Parietal lobe (tissue), 2 donors: ENCODE results near the gene KRTAP9-3. TPM values are rescaled to one million over a fixed set of nuclear protein-coding genes. Genes with fewer than 3 reads are reported as not detected.

Experiments used
- small RNA-seq: library from RNA; depleted of rRNA; stranded (forward); fragments of <200 nt; gene quantifications from one replicate; pipeline ENCODE3, GENCODE V24; 2014; ENCODE audit warnings: low replicate concordance
- total RNA-seq: library from RNA; depleted of rRNA; stranded (reverse); fragments of >200 nt; gene quantifications from one replicate; pipeline ENCODE4 v1.2.3, GENCODE V29; 2014

The KRTAP9-3 gene
- total RNA-seq: not detected

GRCh38 chr17:41232399-41233105 is at the start of gene KRTAP9-3:
Gene KRTAP9-3 (plus strand): TSS chr17:41232449. CDS start chr17:41232502, 53 bp downstream.

GRCh38 chr17:41184480-41184961 is 47.7 kb upstream of the KRTAP9-3 start, which contains the start of gene KRTAP4-1:
Gene KRTAP4-1 (minus strand): TSS chr17:41184911. CDS start chr17:41184854, 57 bp downstream.

GRCh38 chr17:41189837-41190318 is 42.4 kb upstream of the KRTAP9-3 start, which contains the start of gene KRTAP9-1:
Gene KRTAP9-1 (plus strand): TSS chr17:41189887. CDS start chr17:41189887, 0 bp downstream.

GRCh38 chr17:41226598-41227095 is 5.6 kb upstream of the KRTAP9-3 start, which contains the start of gene KRTAP9-2:
Gene KRTAP9-2 (plus strand): TSS chr17:41226648. CDS start chr17:41226655, 7 bp downstream.

GRCh38 chr17:41237949-41238437 is 5.7 kb downstream of the KRTAP9-3 start, which contains the start of gene KRTAP9-8:
Gene KRTAP9-8 (plus strand): TSS chr17:41237999. CDS start chr17:41238052, 53 bp downstream.

GRCh38 chr17:41249637-41250240 is 17.5 kb downstream of the KRTAP9-3 start, which contains the start of gene KRTAP9-4:
Gene KRTAP9-4 (plus strand): TSS chr17:41249687. CDS start chr17:41249721, 34 bp downstream.

GRCh38 chr17:41255381-41256290 is 23.4 kb downstream of the KRTAP9-3 start, which contains the start of gene KRTAP9-9:
Gene KRTAP9-9 (plus strand): TSS chr17:41255384.

GRCh38 chr17:41265078-41265477 is 32.8 kb downstream of the KRTAP9-3 start, which contains the start of gene KRTAP9-6:
Gene KRTAP9-6 (plus strand): TSS chr17:41265378. CDS start chr17:41265378, 0 bp downstream.

GRCh38 chr17:41275648-41276190 is 43.5 kb downstream of the KRTAP9-3 start, which contains the start of gene KRTAP9-7:
Gene KRTAP9-7 (plus strand): TSS chr17:41275698. CDS start chr17:41275698, 0 bp downstream.

Small RNA genes lying within 50 kb of the gene (small RNA-seq; reads per million reads assigned to genes)
- gene KRTAP4-17P (not detected), gene KRTAP9-10P (not detected)

Other genes with a start within 250 kb of the KRTAP9-3 start
- not detected for gene KRT40, start 248.1 kb upstream of the KRTAP9-3 start, total RNA-seq
- not detected for gene KRTAP3-3, start 238.3 kb upstream of the KRTAP9-3 start, total RNA-seq
- gene KRTAP3-2, start 232.5 kb upstream of the KRTAP9-3 start, total RNA-seq: not detected
- not detected for gene KRTAP3-1, start 223.3 kb upstream of the KRTAP9-3 start, total RNA-seq
- gene KRTAP1-5, start 205.2 kb upstream of the KRTAP9-3 start, total RNA-seq: not detected
- not detected for gene KRTAP1-4, start 202.3 kb upstream of the KRTAP9-3 start, total RNA-seq
- not detected for gene KRTAP1-3, start 197.6 kb upstream of the KRTAP9-3 start, total RNA-seq
- not detected for gene KRTAP1-1, start 191.0 kb upstream of the KRTAP9-3 start, total RNA-seq
- not detected for gene KRTAP2-1, start 185.1 kb upstream of the KRTAP9-3 start, total RNA-seq
- not detected for gene KRTAP2-2, start 177.2 kb upstream of the KRTAP9-3 start, total RNA-seq
- not detected for gene KRTAP2-3, start 172.3 kb upstream of the KRTAP9-3 start, total RNA-seq
- gene KRTAP2-4, start 166.6 kb upstream of the KRTAP9-3 start, total RNA-seq: not detected
- not detected for gene KRTAP4-7, start 148.3 kb upstream of the KRTAP9-3 start, total RNA-seq
- not detected for gene KRTAP4-8, start 134.3 kb upstream of the KRTAP9-3 start, total RNA-seq
- gene KRTAP4-16, start 130.2 kb upstream of the KRTAP9-3 start, total RNA-seq: not detected
- not detected for gene KRTAP4-9, start 127.1 kb upstream of the KRTAP9-3 start, total RNA-seq
- gene KRTAP4-11, start 114.1 kb upstream of the KRTAP9-3 start, total RNA-seq: not detected
- not detected for gene KRTAP4-12, start 108.3 kb upstream of the KRTAP9-3 start, total RNA-seq
- gene KRTAP4-6, start 91.9 kb upstream of the KRTAP9-3 start, total RNA-seq: not detected
- gene KRTAP4-5, start 82.6 kb upstream of the KRTAP9-3 start, total RNA-seq: not detected
- gene KRTAP4-4, start 71.7 kb upstream of the KRTAP9-3 start, total RNA-seq: not detected
- not detected for gene KRTAP4-3, start 64.2 kb upstream of the KRTAP9-3 start, total RNA-seq
- not detected for gene KRTAP4-2, start 54.2 kb upstream of the KRTAP9-3 start, total RNA-seq
- gene KRTAP4-1, start 47.5 kb upstream of the KRTAP9-3 start, total RNA-seq: not detected
- not detected for gene KRTAP9-1, start 42.6 kb upstream of the KRTAP9-3 start, total RNA-seq
- not detected for gene KRTAP9-2, start 5.8 kb upstream of the KRTAP9-3 start, total RNA-seq
- not detected for gene KRTAP9-8, start 5.5 kb downstream of the KRTAP9-3 start, total RNA-seq
- not detected for gene KRTAP9-4, start 17.2 kb downstream of the KRTAP9-3 start, total RNA-seq
- gene KRTAP9-9, start 22.9 kb downstream of the KRTAP9-3 start, total RNA-seq: not detected
- gene KRTAP9-6, start 32.9 kb downstream of the KRTAP9-3 start, total RNA-seq: not detected
- not detected for gene KRTAP9-7, start 43.2 kb downstream of the KRTAP9-3 start, total RNA-seq
- gene KRTAP29-1, start 70.4 kb downstream of the KRTAP9-3 start, total RNA-seq: not detected
- gene KRTAP16-1, start 76.9 kb downstream of the KRTAP9-3 start, total RNA-seq: not detected
- gene KRTAP17-1, start 83.3 kb downstream of the KRTAP9-3 start, total RNA-seq: not detected
- not detected for gene KRT33A, start 118.4 kb downstream of the KRTAP9-3 start, total RNA-seq
- not detected for gene KRT33B, start 137.4 kb downstream of the KRTAP9-3 start, total RNA-seq
- 0.94 TPM for gene KRT34, start 149.9 kb downstream of the KRTAP9-3 start, total RNA-seq
- 0.94 TPM for gene KRT31, start 165.2 kb downstream of the KRTAP9-3 start, total RNA-seq
- not detected for gene KRT37, start 192.1 kb downstream of the KRTAP9-3 start, total RNA-seq
- gene KRT38, start 208.5 kb downstream of the KRTAP9-3 start, total RNA-seq: not detected
- not detected for gene KRT32, start 234.9 kb downstream of the KRTAP9-3 start, total RNA-seq
- not detected for gene KRT35, start 248.7 kb downstream of the KRTAP9-3 start, total RNA-seq